GM12865 (cell line): ENCODE measurements around the gene IDH2.

ENCODE experiments used
- DNase-seq: peaks from one replicate; pipeline ENCODE4 v3.0.0; 2010; ENCODE audit warnings: low read depth
- H3K4me3 ChIP-seq: 2 replicates; pipeline ENCODE4 v1.5.1; 2011; ENCODE audit warnings: mild to moderate bottlenecking, low read depth, low read length, control low read depth
- CTCF ChIP-seq: IDR thresholded peaks from 2 replicates; pipeline ENCODE4 v1.5.1; 2011; ENCODE audit warnings: low read length, control low read depth, low read depth, inconsistent platforms; ENCODE audit not compliant: insufficient read depth; ENCODE audit errors: missing control alignments

IDH2 gene

DNA sequence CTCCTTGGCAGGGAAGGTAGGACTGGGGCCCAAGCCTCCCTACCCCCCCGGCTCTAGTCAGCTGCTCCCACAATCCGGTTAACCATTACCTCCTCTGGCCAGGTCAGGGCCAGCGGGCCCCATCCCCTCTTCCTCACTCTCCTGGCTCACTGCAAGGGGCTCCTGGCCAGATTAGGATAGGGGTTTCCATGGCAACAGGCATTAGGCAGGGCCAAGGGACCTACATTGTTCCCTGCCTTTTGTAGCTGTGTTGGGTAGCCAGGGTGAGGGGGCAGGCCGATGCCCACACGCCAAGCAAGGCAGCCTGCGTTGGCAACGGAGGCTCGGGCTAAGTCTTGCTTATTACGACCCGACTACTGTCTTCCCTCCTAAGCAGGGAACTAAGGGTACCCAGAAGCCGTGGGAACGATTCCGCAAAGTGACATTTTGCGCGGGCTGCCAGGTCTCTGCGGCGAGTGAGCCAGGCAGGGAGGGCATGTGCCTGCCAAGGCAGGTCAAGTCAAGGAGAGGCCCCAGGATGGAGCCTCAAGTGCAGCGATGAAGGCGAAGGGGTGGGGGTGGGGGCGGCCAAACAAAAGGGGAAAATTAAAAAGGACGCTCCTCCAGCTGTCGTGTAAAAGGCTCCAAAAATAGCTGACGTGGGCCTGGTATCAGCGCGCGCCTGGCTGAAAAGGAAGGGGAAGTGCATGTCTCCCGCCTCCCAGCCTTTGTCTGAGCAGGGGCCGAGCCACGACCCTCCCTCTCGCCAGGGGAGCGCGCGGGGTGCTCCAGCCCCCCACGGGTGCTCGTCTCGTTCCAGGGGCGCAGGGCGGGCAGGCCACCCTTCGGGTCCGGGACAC, 919 bp downstream of the IDH2 start:
- peak overlapping the region; percentile 76 for H3K4me3 ChIP-seq
- peak; percentile 67 for DNase-seq
- no peak for TF ChIP-seq CTCF

DNA sequence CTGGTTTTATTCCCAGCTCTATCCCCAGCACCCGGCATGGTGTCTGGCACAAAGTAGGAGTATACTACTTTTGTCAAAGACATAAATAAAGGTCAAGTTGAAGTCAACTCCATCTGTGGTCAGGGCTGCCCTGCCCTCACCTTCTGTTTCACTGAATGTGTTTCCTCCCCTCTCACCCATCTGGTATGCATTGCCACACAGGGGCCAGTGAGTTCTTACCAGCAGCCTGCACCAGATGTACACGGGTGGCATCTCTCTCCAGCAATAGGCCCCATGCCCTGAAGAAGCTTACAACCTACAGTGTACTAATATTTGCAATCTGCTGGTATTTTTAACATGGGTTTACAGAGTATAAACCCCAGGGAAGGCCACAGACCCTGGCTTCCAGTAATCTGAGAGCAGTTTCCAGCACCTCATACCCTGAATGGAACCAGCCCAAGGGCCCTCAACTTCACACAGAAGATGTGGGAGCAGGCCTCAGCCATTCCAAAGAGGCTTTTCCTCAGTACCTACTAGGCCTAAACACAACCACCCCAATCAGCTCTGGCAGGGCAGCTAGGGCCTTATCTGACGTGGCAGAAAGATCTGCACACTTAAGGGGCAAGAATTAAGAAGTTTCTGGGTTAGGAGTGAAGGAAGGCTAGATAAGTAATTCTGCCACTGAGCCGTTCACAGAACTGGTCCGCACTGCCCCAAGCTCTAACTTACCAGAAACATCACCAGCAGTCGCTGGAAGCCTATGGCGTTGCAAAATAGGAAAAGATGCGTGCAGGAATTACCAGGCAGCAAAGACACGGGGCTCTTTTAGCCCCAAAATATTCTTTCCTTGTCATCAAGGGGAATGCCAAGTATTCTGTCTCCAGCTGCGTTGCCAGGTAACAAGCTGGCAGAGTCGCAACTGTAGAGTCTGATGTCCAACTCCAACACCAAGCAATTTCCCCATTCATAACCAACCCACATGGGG, 2.1 kb downstream of the IDH2 start:
- H3K4me3 ChIP-seq = peak overlapping the region; percentile 76
- TF ChIP-seq CTCF = no peak
- peak; percentile 68 for DNase-seq

DNA sequence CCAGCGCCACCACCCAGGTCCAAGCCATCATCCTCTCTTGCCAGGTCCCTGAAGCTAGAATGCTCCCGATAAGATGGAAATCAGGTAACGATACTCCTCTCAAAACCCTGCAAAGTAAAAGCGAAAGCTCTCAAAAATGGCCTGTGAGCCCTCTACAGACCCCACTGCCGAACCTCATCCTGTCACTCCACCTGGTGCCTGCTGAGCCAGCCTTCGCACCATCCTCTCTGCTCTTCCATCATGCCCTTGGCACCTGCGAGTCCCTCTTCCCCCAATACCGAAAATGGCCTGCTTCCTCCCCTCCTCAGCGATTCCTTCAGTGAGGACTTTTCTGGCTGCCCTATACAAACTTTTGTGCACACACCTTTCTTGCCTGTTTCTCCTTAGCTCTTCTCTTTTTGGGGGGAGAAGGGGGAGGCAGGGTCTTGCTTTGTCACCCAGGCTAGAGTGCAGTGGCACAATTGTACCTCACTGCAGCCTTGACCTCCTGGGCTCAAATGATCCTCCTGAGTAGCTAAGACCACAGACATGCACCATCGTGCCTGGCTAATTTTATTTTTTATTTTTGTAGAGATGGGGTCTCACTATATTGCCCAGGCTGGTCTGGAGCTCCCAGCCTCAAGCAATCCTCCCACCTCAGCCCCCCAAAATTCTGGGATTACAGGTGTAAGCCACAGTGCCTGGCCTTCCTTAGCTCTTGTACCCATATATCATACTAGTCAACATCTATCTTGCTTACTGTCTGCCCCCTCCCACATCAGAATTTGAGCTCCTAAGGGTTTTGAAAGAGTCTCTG, 3.0 kb downstream of the IDH2 start:
- H3K4me3 ChIP-seq = peak overlapping the region; percentile 76
- peak; percentile 83 for DNase-seq
- TF ChIP-seq CTCF = no peak

GRCh38 chr15:90097475-90097874, 4.8 kb downstream of the IDH2 start:
- DNase-seq = peak; percentile 93
- TF ChIP-seq CTCF = no peak
- peak overlapping the region; percentile 76 for H3K4me3 ChIP-seq

GRCh38 chr15:90095521-90095959, 6.7 kb downstream of the IDH2 start:
- no peak for TF ChIP-seq CTCF
- H3K4me3 ChIP-seq = peak overlapping the region; percentile 0; the same call in 1 of the 2 replicates
- DNase-seq = peak; percentile 84
